HG02884 (cell line): ENCODE data around the gene EEF1AKMT3.
"Not testable (repeated sequence)": the region's sequence is repeated elsewhere in the genome, so short reads cannot be mapped to it uniquely, and the experiment has no call there.

Source experiments
- ATAC-seq: cut with Tn5 transposase; IDR thresholded peaks from one replicate; pipeline ENCODE4 v1.9.1; 2021; ENCODE audit warnings: mild to moderate bottlenecking, moderate library complexity; ENCODE audit not compliant: unreplicated experiment

The EEF1AKMT3 gene

GRCh38 chr12:57764662-57765002 is 7.8 kb upstream of the EEF1AKMT3 start:
- no peak for ATAC-seq

- ATAC-seq: peak; percentile 46
Measured at GRCh38 chr12:57765003-57765697, 7.3 kb upstream of the EEF1AKMT3 start.

- no peak for ATAC-seq
Measured at GRCh38 chr12:57765698-57766463, 6.5 kb upstream of the EEF1AKMT3 start.

- no peak for ATAC-seq
Measured at GRCh38 chr12:57766464-57767304, 5.7 kb upstream of the EEF1AKMT3 start, which contains the start of gene CYP27B1. TSS of gene CYP27B1 (minus strand) at chr12:57767078. CDS start at chr12:57767041, 37 bp downstream.

- ATAC-seq: no peak
Measured at GRCh38 chr12:57767305-57767698, 5.1 kb upstream of the EEF1AKMT3 start.

GRCh38 chr12:57767876-57768275 is 4.5 kb upstream of the EEF1AKMT3 start:
- no peak for ATAC-seq

- ATAC-seq: no peak
Measured at GRCh38 chr12:57769594-57769993, 2.8 kb upstream of the EEF1AKMT3 start.

- no peak for ATAC-seq
Measured at GRCh38 chr12:57770734-57771133, 1.7 kb upstream of the EEF1AKMT3 start.

GRCh38 chr12:57771236-57771872 is 1.1 kb upstream of the EEF1AKMT3 start:
- ATAC-seq: peak; percentile 75

- ATAC-seq: peak; percentile 70
Measured at GRCh38 chr12:57771873-57772428, 463 bp upstream of the EEF1AKMT3 start, which contains the start of gene METTL1. TSS of gene METTL1 (minus strand) at chr12:57772105. CDS start at chr12:57772083, 22 bp downstream.

- not testable (repeated sequence) for ATAC-seq
Measured at GRCh38 chr12:57774634-57775033, 2.2 kb downstream of the EEF1AKMT3 start.

GRCh38 chr12:57775044-57775443 is 2.6 kb downstream of the EEF1AKMT3 start:
- no peak for ATAC-seq

GRCh38 chr12:57775563-57776246 is 3.3 kb downstream of the EEF1AKMT3 start:
- no peak for ATAC-seq

- no peak for ATAC-seq
Measured at GRCh38 chr12:57776247-57776587, 3.8 kb downstream of the EEF1AKMT3 start.

- no peak for ATAC-seq
Measured at GRCh38 chr12:57777367-57777766, 5.0 kb downstream of the EEF1AKMT3 start.

GRCh38 chr12:57777911-57778310 is 5.5 kb downstream of the EEF1AKMT3 start:
- no peak for ATAC-seq

- no peak for ATAC-seq
Measured at GRCh38 chr12:57779736-57780135, 7.3 kb downstream of the EEF1AKMT3 start.

- ATAC-seq: no peak
Measured at GRCh38 chr12:57780284-57780897, 8.0 kb downstream of the EEF1AKMT3 start.

GRCh38 chr12:57781244-57781643 is 8.8 kb downstream of the EEF1AKMT3 start:
- ATAC-seq: no peak

GRCh38 chr12:57781801-57782200 is 9.4 kb downstream of the EEF1AKMT3 start:
- ATAC-seq: no peak
